Natural killer cell (primary cell): ENCODE data around the gene SNTB2. TPM values are rescaled to one million over a fixed set of nuclear protein-coding genes. Genes with fewer than 3 reads are reported as not detected.

Source experiments
- ATAC-seq, 3 donors: fragments of 150-1000 bp in 2 of 3; fragments of 200-7000 bp in 1 of 3; cut with Tn5 transposase; 1 replicate in 1 of 3; 2 replicates in 2 of 3; pipeline ENCODE4 v1.10.0; 2021; ENCODE audit warnings: mild to moderate bottlenecking in 2 of 3, moderate library complexity in 2 of 3
- DNase-seq, 2 donors: peaks; one replicate each; pipeline versions ENCODE4 v3.0.0 to v3.0.0-alpha.2; 2013 to 2021; ENCODE audit warnings: mixed read lengths in 1 of 2
- H3K27ac ChIP-seq: one replicate; pipeline ENCODE4 v1.5.1; 2013; ENCODE audit warnings: mild to moderate bottlenecking, low read length
- H3K27me3 ChIP-seq: one replicate; pipeline ENCODE4 v1.6.1; 2013; ENCODE audit warnings: low read length; ENCODE audit not compliant: control insufficient read depth, insufficient read depth
- H3K36me3 ChIP-seq: one replicate; pipeline ENCODE4 v1.6.1; 2013; ENCODE audit warnings: low read length; ENCODE audit not compliant: control insufficient read depth, insufficient read depth
- H3K4me1 ChIP-seq: one replicate; pipeline ENCODE4 v1.6.1; 2013; ENCODE audit warnings: low read length; ENCODE audit not compliant: control insufficient read depth, insufficient read depth
- H3K4me3 ChIP-seq: one replicate; pipeline ENCODE4 v1.5.1; 2013; ENCODE audit warnings: low read length
- H3K9me3 ChIP-seq: one replicate; pipeline ENCODE4 v1.6.1; 2013; ENCODE audit warnings: low read length; ENCODE audit not compliant: control insufficient read depth, insufficient read depth
- H3K27ac Mint-ChIP-seq, 2 donors: one replicate each; pipeline ENCODE4 v1.8.0; 2022; ENCODE audit warnings: mild to moderate bottlenecking in 2 of 2, mixed read lengths in 2 of 2, moderate library complexity in 1 of 2
- H3K27me3 Mint-ChIP-seq, 2 donors: one replicate each; pipeline ENCODE4 v1.8.0; 2022; ENCODE audit warnings: low read depth in 2 of 2, mixed read lengths in 2 of 2
- H3K36me3 Mint-ChIP-seq: one replicate; pipeline ENCODE4 v1.8.0; 2022; ENCODE audit warnings: mixed read lengths
- H3K4me1 Mint-ChIP-seq, 2 donors: one replicate each; pipeline ENCODE4 v1.8.0; 2022; ENCODE audit warnings: mixed read lengths in 2 of 2
- H3K4me3 Mint-ChIP-seq: one replicate; pipeline ENCODE4 v1.8.0; 2022; ENCODE audit warnings: mild to moderate bottlenecking, moderate library complexity, mixed read lengths
- H3K9me3 Mint-ChIP-seq, 2 donors: one replicate each; pipeline ENCODE4 v1.8.0; 2022; ENCODE audit warnings: mixed read lengths in 2 of 2
- WGBS: methylation state at CpG from one replicate; pipeline ENCODE4 v1.1.7; 2013; ENCODE audit warnings: missing lambda C conversion rate; ENCODE audit not compliant: insufficient coverage; 5-methylcytosine and 5-hydroxymethylcytosine counted together
- intact Hi-C: fragments of 100-400 bp; cut with micrococcal nuclease; formaldehyde crosslinking; loops from one replicate; pipeline ENCODE4 v1.14.2; 2022
- total RNA-seq, 4 donors: library from RNA; stranded (reverse); fragments of 120-200 nt in 1 of 4; gene quantifications; one replicate each; pipeline versions ENCODE4 v1.2.3 to v1.2.4, GENCODE V29; 2013 to 2022
- TF ChIP-seq, protein P1 (sequence below): fragments of 200-600 bp; IDR thresholded peaks from one replicate; pipeline ENCODE4 v1.8.0; 2022; ENCODE audit warnings: antibody characterized with exemption

The SNTB2 gene
- total RNA-seq, 3 donors from 2014 or later (not counting 1 experiment from before 2014, with no cell fraction given) = 43.8 to 55.2 (median 49.9) TPM

DNA sequence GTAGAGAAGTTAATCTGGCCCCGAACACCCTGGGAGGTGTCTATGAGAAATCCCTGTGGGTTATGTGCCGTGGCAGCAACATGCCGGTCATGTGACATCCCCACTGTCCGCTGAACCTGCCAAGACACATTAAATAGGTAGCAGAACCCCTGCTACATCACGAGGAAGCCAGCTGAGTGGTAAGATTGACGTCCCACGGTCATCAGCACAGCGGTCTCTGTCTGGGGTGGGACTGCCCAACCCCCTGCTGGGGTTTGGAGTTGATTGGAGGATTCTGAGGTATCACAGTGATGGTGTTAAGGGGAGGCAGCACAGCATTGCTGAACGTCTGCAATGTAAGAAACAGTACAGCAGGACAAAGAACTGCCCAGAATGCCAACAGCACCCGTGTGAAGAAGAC is 162.6 kb downstream of the SNTB2 start:
- intact Hi-C loops = no loop called here
- H3K4me3 ChIP-seq = no peak overlapping the region
- DNase-seq = no peak
- no peak overlapping the region for H3K27ac ChIP-seq
- H3K27me3 Mint-ChIP-seq = no peaks in the 10 kb centered on the region
- H3K27me3 ChIP-seq = no peaks in the 10 kb centered on the region
- WGBS = 94% methylated on average over 10 of the region's 10 CpGs
- H3K36me3 ChIP-seq = peaks cover 12% of the 10 kb centered on the region
- TF ChIP-seq, protein P1, sequence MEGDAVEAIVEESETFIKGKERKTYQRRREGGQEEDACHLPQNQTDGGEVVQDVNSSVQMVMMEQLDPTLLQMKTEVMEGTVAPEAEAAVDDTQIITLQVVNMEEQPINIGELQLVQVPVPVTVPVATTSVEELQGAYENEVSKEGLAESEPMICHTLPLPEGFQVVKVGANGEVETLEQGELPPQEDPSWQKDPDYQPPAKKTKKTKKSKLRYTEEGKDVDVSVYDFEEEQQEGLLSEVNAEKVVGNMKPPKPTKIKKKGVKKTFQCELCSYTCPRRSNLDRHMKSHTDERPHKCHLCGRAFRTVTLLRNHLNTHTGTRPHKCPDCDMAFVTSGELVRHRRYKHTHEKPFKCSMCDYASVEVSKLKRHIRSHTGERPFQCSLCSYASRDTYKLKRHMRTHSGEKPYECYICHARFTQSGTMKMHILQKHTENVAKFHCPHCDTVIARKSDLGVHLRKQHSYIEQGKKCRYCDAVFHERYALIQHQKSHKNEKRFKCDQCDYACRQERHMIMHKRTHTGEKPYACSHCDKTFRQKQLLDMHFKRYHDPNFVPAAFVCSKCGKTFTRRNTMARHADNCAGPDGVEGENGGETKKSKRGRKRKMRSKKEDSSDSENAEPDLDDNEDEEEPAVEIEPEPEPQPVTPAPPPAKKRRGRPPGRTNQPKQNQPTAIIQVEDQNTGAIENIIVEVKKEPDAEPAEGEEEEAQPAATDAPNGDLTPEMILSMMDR = no peak
- no peaks in the 10 kb centered on the region for H3K9me3 Mint-ChIP-seq
- no peak overlapping the region for H3K4me3 Mint-ChIP-seq
- H3K27ac Mint-ChIP-seq = no peak overlapping the region
- ATAC-seq = no peak
- H3K4me1 ChIP-seq = peaks cover 12% of the 10 kb centered on the region
- no peaks in the 10 kb centered on the region for H3K9me3 ChIP-seq
- peaks cover 7 to 14% of the 10 kb centered on the region in 2 donors for H3K4me1 Mint-ChIP-seq
- no peaks in the 10 kb centered on the region for H3K36me3 Mint-ChIP-seq

DNA sequence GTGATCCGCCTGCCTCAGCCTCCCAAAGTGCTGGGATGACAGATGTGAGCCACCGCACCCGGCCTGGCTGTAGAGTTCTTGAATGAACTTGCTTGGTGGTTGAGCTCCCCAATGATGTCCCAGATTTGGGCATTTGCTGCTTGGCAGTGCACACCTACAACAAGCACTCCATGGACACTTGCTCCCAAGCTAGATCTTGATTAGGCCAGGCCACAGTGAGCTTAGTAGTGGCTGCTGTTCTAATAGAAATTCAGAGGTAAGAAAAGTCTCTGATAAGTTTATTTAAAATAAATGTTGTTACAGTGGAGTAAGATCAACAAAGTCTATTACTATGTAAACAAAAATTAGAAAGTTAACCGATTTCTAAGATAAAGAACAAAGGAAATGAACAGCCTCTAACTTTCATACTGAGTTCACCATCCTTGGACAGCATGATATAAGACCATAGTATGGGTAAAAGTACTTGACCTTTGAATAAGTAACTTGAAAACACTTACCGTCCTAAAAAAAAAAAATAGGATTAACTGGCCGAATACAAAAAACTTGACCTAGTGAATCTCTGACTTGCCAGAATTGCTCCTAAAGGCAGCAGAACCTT is 163.7 kb downstream of the SNTB2 start:
- Mint-ChIP-seq H3K4me1 (peaks cover 6 to 13% of the 10 kb centered on the region in 2 donors), H3K27ac (no peak overlapping the region), H3K27me3 (no peaks in the 10 kb centered on the region), H3K4me3 (no peak overlapping the region), H3K9me3 (no peaks in the 10 kb centered on the region), H3K36me3 (peaks cover 5% of the 10 kb centered on the region)
- ATAC-seq (no peak), DNase-seq (no peak)
- Histone ChIP-seq H3K36me3 (peaks cover 17% of the 10 kb centered on the region), H3K4me1 (peaks cover 9% of the 10 kb centered on the region), H3K27ac (no peak overlapping the region), H3K4me3 (no peak overlapping the region), H3K9me3 (no peaks in the 10 kb centered on the region), H3K27me3 (no peaks in the 10 kb centered on the region)
- intact Hi-C loops = no loop called here
- WGBS = 98% methylated on average over 5 of the region's 6 CpGs
- TF ChIP-seq, protein P1 = no peak

DNA sequence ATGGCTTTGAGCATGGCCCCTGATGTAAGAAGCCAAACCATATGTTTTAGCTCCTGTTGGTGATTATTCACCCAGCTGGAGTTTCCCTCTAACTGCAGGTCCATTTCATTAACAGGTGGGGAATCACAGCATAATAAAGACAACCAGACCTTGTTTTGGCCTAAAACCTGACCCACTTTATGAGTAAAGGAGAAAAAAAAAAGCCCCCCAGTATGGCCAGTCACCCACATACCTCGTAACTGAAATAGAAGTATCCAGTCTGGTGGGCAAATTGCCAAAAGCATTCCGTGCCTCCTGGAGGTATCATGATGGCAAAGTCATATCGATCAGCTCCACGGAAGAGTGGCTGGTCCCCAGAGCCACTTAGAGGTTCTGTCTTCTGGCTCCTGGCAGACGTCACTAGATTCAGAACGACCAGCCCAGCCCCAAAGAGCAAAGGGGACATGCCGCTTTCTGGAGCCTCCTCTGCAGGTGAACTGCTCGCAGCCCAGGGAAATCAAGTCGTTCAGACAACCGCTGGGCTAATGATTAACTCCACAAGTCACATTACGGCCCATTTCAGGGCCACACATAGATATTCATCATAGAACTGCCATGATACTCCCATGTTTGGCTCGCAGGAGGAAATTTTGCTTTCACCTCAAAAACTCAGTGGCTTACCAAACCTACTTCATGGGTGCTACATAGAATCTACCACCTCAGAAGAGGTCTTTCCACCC is 164.5 kb downstream of the SNTB2 start, which contains the start of gene TMED6:
TMED6 (minus strand) TSS at position 478 of the 719 bp plus-strand sequence; CDS start at position 445, 33 bp downstream.
- ATAC-seq (no peak), DNase-seq (no peak)
- H3K36me3 Mint-ChIP-seq = peaks cover 7% of the 10 kb centered on the region
- H3K27me3 ChIP-seq = no peaks in the 10 kb centered on the region
- H3K4me3 ChIP-seq = no peak within 1 kb of the TSS
- H3K9me3 ChIP-seq = no peaks in the 10 kb centered on the region
- peaks cover 0 to 4% of the 10 kb centered on the region in 2 donors for H3K4me1 Mint-ChIP-seq
- no peak within 1 kb of the TSS for H3K4me3 Mint-ChIP-seq
- peaks cover 4% of the 10 kb centered on the region for H3K4me1 ChIP-seq
- H3K36me3 ChIP-seq = peaks cover 23% of the 10 kb centered on the region
- no peaks in the 10 kb centered on the region for H3K27me3 Mint-ChIP-seq
- 97% methylated on average over 12 of the region's 12 CpGs for WGBS
- H3K27ac Mint-ChIP-seq = no peak within 1 kb of the TSS
- H3K9me3 Mint-ChIP-seq = no peaks in the 10 kb centered on the region
- TF ChIP-seq, protein P1 = no peak
- no peak within 1 kb of the TSS for H3K27ac ChIP-seq
- intact Hi-C loops = no loop called here

Other genes starting within 250 kb of the SNTB2 start
- gene HAS3, start 81.5 kb upstream of the SNTB2 start, total RNA-seq = 1 to 10 TPM; 1.8 to 2.5 (median 2.3) TPM
- 10 to 100 TPM; 45.7 to 76.5 (median 74.2) TPM for gene CHTF8, start 54.6 kb upstream of the SNTB2 start, total RNA-seq
- 10 to 100 TPM; 23.2 to 42.6 (median 36.3) TPM for gene UTP4, start 54.5 kb upstream of the SNTB2 start, total RNA-seq
- 10 to 100 TPM; 60.5 to 71.5 (median 62.5) TPM for gene VPS4A, start 124.2 kb downstream of the SNTB2 start, total RNA-seq
- 1 to 10 TPM; 3.0 to 5.7 (median 4.6) TPM for gene PDF, start 143.4 kb downstream of the SNTB2 start, total RNA-seq
- 10 to 100 TPM; 26.3 to 34.6 (median 29.0) TPM for gene COG8, start 152.4 kb downstream of the SNTB2 start, total RNA-seq
- 10 to 100 TPM; 33.7 to 41.8 (median 37.7) TPM for gene NIP7, start 152.6 kb downstream of the SNTB2 start, total RNA-seq
- 1 to 10 TPM; 1.4 to 1.8 (median 1.6) TPM for gene TMED6, start 164.6 kb downstream of the SNTB2 start, total RNA-seq
- 10 to 100 TPM; 35.0 to 44.2 (median 36.6) TPM for gene TERF2, start 198.8 kb downstream of the SNTB2 start, total RNA-seq
- gene CYB5B, start 237.5 kb downstream of the SNTB2 start, total RNA-seq = 100 to 1,000 TPM in 1 of 3 donors, 10 to 100 TPM in 2; 73.1 to 106 (median 88.4) TPM